ENCODE results near the gene INTU.

- TF ChIP-seq CTCF (IDR thresholded peaks at IDR 0.05) (no peak), POLR2A (IDR thresholded peaks at IDR 0.05) (no peak), POLR2AphosphoS5 (IDR thresholded peaks at IDR 0.05) (no peak), EP300 (IDR thresholded peaks at IDR 0.05; ENCODE audit: low read depth) (no peak)
Measured at GRCh38 chr4:127686658-127687057, 53.9 kb downstream of the INTU start.
